Adrenal gland (tissue), 19 donors: ENCODE measurements around the gene SLC1A5. TPM values are rescaled to one million over a fixed set of nuclear protein-coding genes. Genes with fewer than 3 reads are reported as not detected.

Source experiments
- DNase-seq, 7 donors: peaks; one replicate each; pipeline ENCODE4 v3.0.0-alpha.2; 2019 to 2020
- H3K27ac ChIP-seq, 5 donors: fragments of 200-600 bp; sonication (generic) in 4 of 5; 1 replicate in 3 of 5; 2 replicates in 2 of 5; pipeline versions ENCODE4 v1.5.1 to v1.8.0; 2016 to 2020; ENCODE audit warnings: mild to moderate bottlenecking in 1 of 5
- H3K27me3 ChIP-seq: fragments of 200-600 bp; 2 replicates; pipeline ENCODE4 v1.8.0; 2021
- H3K36me3 ChIP-seq, 2 donors: fragments of 200-600 bp; replicated peaks in 1 of 2; 1 replicate in 1 of 2; 2 replicates in 1 of 2; pipeline versions ENCODE4 v1.5.1 to v1.8.0; 2018 to 2022
- H3K4me1 ChIP-seq, 2 donors: fragments of 200-600 bp; replicated peaks in 1 of 2; 1 replicate in 1 of 2; 2 replicates in 1 of 2; pipeline versions ENCODE4 v1.5.1 to v1.8.0; 2018 to 2021
- H3K4me3 ChIP-seq, 4 donors: fragments of 200-600 bp; sonication (generic) in 3 of 4; one replicate each; pipeline ENCODE4 v1.5.1; 2016 to 2018
- H3K9me3 ChIP-seq, 3 donors: fragments of 200-600 bp; sonication (generic) in 1 of 3; replicated peaks in 1 of 3; 1 replicate in 2 of 3; 2 replicates in 1 of 3; pipeline versions ENCODE4 v1.5.1 to v1.8.0; 2016 to 2021
- CTCF ChIP-seq, 6 experiments: fragments of 450-650 bp in 4 of 6; fragments of 200-600 bp in 2 of 6; sonication (generic) in 1 of 6; IDR thresholded peaks; 1 replicate in 5 of 6; 2 replicates in 1 of 6; pipeline versions ENCODE4 v1.5.1 to v1.8.0; 2016 to 2021; ENCODE audit warnings: antibody characterized with exemption in 6 of 6, mild to moderate bottlenecking in 2 of 6, moderate library complexity in 1 of 6
- POLR2A ChIP-seq, 2 donors: fragments of 450-650 bp; IDR thresholded peaks; one replicate each; pipeline ENCODE4 v1.6.1; 2017; ENCODE audit warnings: antibody characterized with exemption in 2 of 2, mild to moderate bottlenecking in 2 of 2, moderate library complexity in 1 of 2
- WGBS, 4 donors: extraction: QIAGEN DNeasy Blood & Tissue Kit in 2 of 4; methylation state at CpG; one replicate each; pipeline versions ENCODE4 v1.1.5 to v1.1.7; 2013 to 2017; 5-methylcytosine and 5-hydroxymethylcytosine counted together
- intact Hi-C, 2 donors: fragments of 100-400 bp; cut with DNase I; formaldehyde crosslinking; loops; one replicate each; pipeline versions ENCODE4 v1.14.1 to v1.15.0; 2022 to 2023
- long read RNA-seq, 10 donors: library from polyadenylated mRNA in 3 of 10; unstranded in 2 of 10; stranded (forward) in 1 of 10; transcript quantifications; one replicate each; pipeline ENCODE4 v2.0.0 and lab custom pipeline, GENCODE V29; 2021 to 2026
- polyA plus RNA-seq, 3 donors: library from polyadenylated mRNA; stranded (reverse); fragments of 200-250 nt in 2 of 3; fragments of 350-450 nt in 1 of 3; fragmentation: Illumina TruSeq in 1 of 3; extraction: RNeasy Lipid Tissue Mini Kit (QIAGEN cat#74804) in 1 of 3; gene quantifications; one replicate each; pipeline ENCODE4 v1.2.3, GENCODE V29; 2013 to 2014
- total RNA-seq, 9 donors: library from RNA; depleted of rRNA in 4 of 9; stranded (reverse); fragments of >200 nt in 4 of 9; fragments of 120-200 nt in 1 of 9; fragmentation: NEBNext Ultra II Directional in 1 of 9; extraction: Animal tissue kit (Norgen Biotek cat#: 25700) in 1 of 9; gene quantifications; one replicate each; pipeline versions ENCODE4 v1.1.0 to v1.2.4, GENCODE V29; 2013 to 2023
- donor health status: healthy with polysubstance abuse.
- donor health status: Bipolar disorder and iron deficiency.
- donor health status: DM: yes; HTN: yes; CAD: no.
- donor health status: DM: no; HTN: no; CAD: no.
- donor health status: DM: no; HTN: no; CAD: no.
- donor health status: DM: yes; HTN: yes; CAD: no.

The SLC1A5 gene
- total RNA-seq = 10 to 100 TPM in 8 of 9 donors, 1 to 10 TPM in 1; 4.7 to 56.9 (median 33.0) TPM
- 10 to 100 TPM; 13.3 to 32.3 (median 14.7) TPM for polyA plus RNA-seq
- long read RNA-seq, donor 1 = 0 reads
- long read RNA-seq, donor 2 = 0 reads
- long read RNA-seq, donor 3, partial matches to known transcripts = 0 of 4 reads
- long read RNA-seq, donor 3, other reads (novel, unspliced or antisense) = 0 of 4 reads
- long read RNA-seq, donor 4, partial matches to known transcripts = 0 of 4 reads
- long read RNA-seq, donor 4, other reads (novel, unspliced or antisense) = 0 of 4 reads
- long read RNA-seq, donor 5, transcript SLC1A5-203 (8 exons, 2,882 nt) = major isoform, 95 of 104 reads
- long read RNA-seq, donor 5, partial matches to known transcripts = 1 of 104 reads
- long read RNA-seq, donor 5, other reads (novel, unspliced or antisense) = 8 of 104 reads
- long read RNA-seq, donor 6, partial matches to known transcripts = 0 of 3 reads
- long read RNA-seq, donor 6, other reads (novel, unspliced or antisense) = 0 of 3 reads
- long read RNA-seq, donor 7, partial matches to known transcripts = 0 of 3 reads
- long read RNA-seq, donor 7, other reads (novel, unspliced or antisense) = 0 of 3 reads
- long read RNA-seq, donor 8, partial matches to known transcripts = 0 of 3 reads
- long read RNA-seq, donor 8, other reads (novel, unspliced or antisense) = 0 of 3 reads
- long read RNA-seq, donor 9 = 0 reads
- long read RNA-seq, donor 10, partial matches to known transcripts = 0 of 3 reads
- long read RNA-seq, donor 10, other reads (novel, unspliced or antisense) = 0 of 3 reads

- WGBS, 4 donors = 0 to 3% (median 1%) methylated on average over 9 to 46 of the region's 46 CpGs
- H3K27ac ChIP-seq = peak within 1 kb of the TSS in 4 of 5 donors; percentile 56 to 89 (median 78)
- intact Hi-C loops = no loop called here
- DNase-seq = peak; percentile 88 to 97 (median 93)
- peaks cover 0 to 19% of the 10 kb centered on the region in 2 donors for H3K4me1 ChIP-seq
- peak within 1 kb of the TSS in 3 of 4 donors; percentile 19 to 72 (median 27) for H3K4me3 ChIP-seq
- no peaks in the 10 kb centered on the region for H3K9me3 ChIP-seq
- peaks cover 4% of the 10 kb centered on the region for H3K27me3 ChIP-seq
- no peak for TF ChIP-seq CTCF (IDR thresholded peaks at IDR 0.05)
- peak; percentile 80 to 88 for TF ChIP-seq POLR2A (IDR thresholded peaks at IDR 0.05)
- no peaks in the 10 kb centered on the region for H3K36me3 ChIP-seq
Measured at GRCh38 chr19:46788262-46788967, at the start of gene SLC1A5. TSS of gene SLC1A5 (minus strand) at chr19:46788594. CDS start at chr19:46787965, 629 bp downstream.

GRCh38 chr19:46838160-46838559 is 49.8 kb upstream of the SLC1A5 start:
- no peak for TF ChIP-seq CTCF (IDR thresholded peaks at IDR 0.05)
- TF ChIP-seq POLR2A (IDR thresholded peaks at IDR 0.05) = no peak
- H3K4me3 ChIP-seq = no peak overlapping the region
- intact Hi-C loops = loop anchor here in 1 of 2 donors (5.0 kb wide), 1 partner anchor 81 kb away; no protein-coding TSS in a partner anchor
- peaks cover 0 to 17% of the 10 kb centered on the region in 2 donors for H3K4me1 ChIP-seq
- no peak for DNase-seq
- no peaks in the 10 kb centered on the region for H3K27me3 ChIP-seq
- H3K27ac ChIP-seq = no peak overlapping the region
- WGBS, 4 donors = 71 to 89% (median 79%) methylated on average over 5 to 20 of the region's 20 CpGs
- H3K9me3 ChIP-seq = no peaks in the 10 kb centered on the region
- H3K36me3 ChIP-seq = peaks cover 0 to 35% of the 10 kb centered on the region in 2 donors

GRCh38 chr19:46834984-46835383 is 46.6 kb upstream of the SLC1A5 start:
- TF ChIP-seq POLR2A (IDR thresholded peaks at IDR 0.05) (no peak), CTCF (IDR thresholded peaks at IDR 0.05) (no peak)
- Histone ChIP-seq H3K27ac (no peak overlapping the region), H3K9me3 (no peaks in the 10 kb centered on the region), H3K27me3 (no peaks in the 10 kb centered on the region), H3K36me3 (peaks cover 0 to 20% of the 10 kb centered on the region in 2 donors), H3K4me1 (no peaks in the 10 kb centered on the region), H3K4me3 (no peak overlapping the region)
- no peak for DNase-seq
- intact Hi-C loops = loop anchor here in 1 of 2 donors (5.0 kb wide), 1 partner anchor 78 kb away; no protein-coding TSS in a partner anchor
- 91 to 93% (median 92%) methylated on average over 6 of the region's 6 CpGs for WGBS, 4 donors
